Retinal pigment epithelial cell (primary cell): ENCODE data around the gene RFC5.
A peak's percentile ranks its signal among the peaks of the same experiment; 100 is the strongest.
"Not testable (repeated sequence)": the region's sequence is repeated elsewhere in the genome, so short reads cannot be mapped to it uniquely, and the experiment has no call there.

Experiments used
- DNase-seq: peaks from one replicate; pipeline ENCODE4 v3.0.0-alpha.2; 2010; ENCODE audit warnings: low read depth
- H3K4me3 ChIP-seq: 2 replicates; pipeline ENCODE4 v1.5.1; 2011; ENCODE audit warnings: mild to moderate bottlenecking, low read length, control low read depth, moderate library complexity
- TF ChIP-seq, protein P1 (sequence below): conservative IDR thresholded peaks from 2 replicates; pipeline ENCODE4 v1.5.1; 2011; ENCODE audit warnings: low read depth, low read length, control low read depth, inconsistent platforms

Gene RFC5

DNA sequence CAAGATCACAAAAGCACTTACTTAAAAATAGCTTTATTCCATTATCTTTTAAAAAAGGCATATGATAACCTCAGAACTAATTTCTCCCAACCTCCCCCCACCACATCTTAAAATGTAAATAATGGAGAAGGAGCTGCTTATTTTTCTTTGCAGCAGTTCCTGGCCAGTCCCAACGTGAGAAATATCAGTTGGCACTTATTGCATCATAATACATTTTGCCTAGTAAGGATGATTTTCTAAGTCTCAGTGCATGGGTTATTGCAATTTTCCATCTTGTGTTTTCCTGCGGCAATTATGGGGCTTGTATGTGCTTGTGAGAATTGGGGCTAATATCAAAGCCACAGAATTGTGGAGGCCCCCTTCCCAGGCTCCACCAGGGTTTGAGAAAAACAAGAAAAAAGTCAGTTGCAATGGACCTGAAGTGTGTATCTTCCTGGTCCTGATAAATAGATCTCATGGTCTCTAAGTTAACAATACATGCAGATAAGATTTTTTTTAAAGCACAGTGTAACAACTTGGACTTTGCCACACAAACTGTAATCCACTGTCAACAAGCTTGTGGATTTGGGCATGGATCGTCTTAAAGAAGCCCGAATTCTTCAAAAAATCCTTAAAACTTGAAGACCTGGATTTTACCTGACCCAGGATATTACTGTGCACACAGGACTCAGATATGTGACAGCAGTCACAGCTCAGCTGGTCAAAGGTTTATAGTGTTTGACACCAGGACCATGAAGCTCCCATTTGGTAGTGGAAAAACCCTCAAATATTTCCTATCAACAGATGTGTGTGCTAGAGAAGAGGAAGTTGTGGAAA, 47.3 kb downstream of the RFC5 start:
- H3K4me3 ChIP-seq: no peak overlapping the region
- TF ChIP-seq, protein P1, sequence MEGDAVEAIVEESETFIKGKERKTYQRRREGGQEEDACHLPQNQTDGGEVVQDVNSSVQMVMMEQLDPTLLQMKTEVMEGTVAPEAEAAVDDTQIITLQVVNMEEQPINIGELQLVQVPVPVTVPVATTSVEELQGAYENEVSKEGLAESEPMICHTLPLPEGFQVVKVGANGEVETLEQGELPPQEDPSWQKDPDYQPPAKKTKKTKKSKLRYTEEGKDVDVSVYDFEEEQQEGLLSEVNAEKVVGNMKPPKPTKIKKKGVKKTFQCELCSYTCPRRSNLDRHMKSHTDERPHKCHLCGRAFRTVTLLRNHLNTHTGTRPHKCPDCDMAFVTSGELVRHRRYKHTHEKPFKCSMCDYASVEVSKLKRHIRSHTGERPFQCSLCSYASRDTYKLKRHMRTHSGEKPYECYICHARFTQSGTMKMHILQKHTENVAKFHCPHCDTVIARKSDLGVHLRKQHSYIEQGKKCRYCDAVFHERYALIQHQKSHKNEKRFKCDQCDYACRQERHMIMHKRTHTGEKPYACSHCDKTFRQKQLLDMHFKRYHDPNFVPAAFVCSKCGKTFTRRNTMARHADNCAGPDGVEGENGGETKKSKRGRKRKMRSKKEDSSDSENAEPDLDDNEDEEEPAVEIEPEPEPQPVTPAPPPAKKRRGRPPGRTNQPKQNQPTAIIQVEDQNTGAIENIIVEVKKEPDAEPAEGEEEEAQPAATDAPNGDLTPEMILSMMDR: no peak
- DNase-seq: no peak

DNA sequence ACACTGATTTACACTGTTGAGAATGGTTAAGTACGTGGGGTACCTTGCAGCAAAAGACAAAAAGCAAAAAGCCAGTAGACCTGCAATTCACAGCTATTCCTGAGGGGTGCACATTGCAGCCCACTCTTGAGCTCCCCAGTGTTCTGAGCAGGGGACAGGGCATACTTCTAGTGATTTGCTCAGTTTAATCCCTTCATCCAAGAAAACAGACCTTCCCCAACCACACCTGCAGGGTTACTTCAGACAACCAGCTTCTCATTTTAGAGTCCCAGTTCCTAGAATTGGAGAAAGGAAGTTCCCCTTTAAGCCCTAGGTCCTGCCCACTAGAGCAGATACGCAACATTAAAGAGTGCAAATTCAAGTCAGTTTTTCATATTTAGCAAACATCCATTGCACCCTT, 48.1 kb downstream of the RFC5 start:
- TF ChIP-seq, protein P1: peak; percentile 28
- no peak for DNase-seq
- no peak overlapping the region for H3K4me3 ChIP-seq

DNA sequence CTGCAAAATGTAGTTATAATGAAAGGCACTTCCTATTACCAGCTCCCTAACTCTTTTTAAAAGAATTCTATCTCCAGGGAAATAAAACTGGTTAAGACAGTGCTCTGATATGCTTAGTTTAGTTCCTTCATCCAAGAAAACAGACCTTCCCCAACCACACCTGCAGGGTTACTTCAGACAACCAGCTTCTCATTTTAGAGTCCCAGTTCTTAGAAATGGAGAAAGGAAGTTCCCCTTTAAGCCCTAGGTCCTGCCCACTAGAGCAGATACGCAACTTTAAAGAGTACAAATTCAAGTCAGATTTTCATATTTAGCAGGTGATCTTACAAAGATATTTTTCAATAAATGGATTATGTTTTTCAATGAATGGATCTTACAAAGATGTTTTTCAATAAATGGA, 48.9 kb downstream of the RFC5 start:
- DNase-seq: no peak
- H3K4me3 ChIP-seq: no peak overlapping the region
- TF ChIP-seq, protein P1: no peak

DNA sequence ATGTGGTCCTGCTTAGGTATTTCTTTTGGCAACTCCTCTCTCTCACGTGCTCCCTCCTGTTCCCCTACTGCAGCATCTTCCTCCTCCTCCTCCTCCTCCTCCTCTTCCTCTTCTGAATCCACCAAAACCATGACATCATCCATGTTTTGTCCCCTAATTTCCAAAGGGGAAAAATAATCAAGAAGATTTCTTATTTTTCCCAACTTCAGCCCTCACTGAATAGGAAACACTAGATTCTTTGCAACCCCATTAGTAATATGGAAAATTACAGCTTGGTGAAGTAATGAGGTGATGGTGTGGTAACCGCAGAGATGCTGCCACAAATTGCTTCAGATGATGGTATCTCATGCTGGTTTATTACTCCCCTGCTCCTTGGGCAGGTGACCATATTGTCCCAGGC, 51.9 kb downstream of the RFC5 start:
- no peak overlapping the region for H3K4me3 ChIP-seq
- TF ChIP-seq, protein P1: no peak
- no peak for DNase-seq

DNA sequence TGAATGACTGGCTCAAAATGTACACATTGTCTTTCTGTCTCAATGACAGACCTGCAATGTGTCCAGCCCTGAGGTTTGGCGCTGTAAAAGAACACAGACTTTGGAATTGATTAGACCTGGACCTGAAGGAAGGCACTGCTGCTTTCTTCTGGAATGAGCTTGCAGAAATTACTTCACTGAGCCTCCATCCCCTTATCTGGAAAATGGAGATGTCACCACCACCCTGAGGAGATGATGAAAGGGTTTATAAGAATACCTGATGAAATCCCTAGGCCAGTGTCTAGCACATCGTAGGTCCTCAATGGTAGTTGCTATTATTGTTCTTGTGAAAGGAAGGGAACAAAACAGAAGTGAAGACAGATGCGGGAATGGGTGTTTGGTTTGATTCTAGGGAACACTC, 54.1 kb downstream of the RFC5 start:
- H3K4me3 ChIP-seq: no peak overlapping the region
- no peak for DNase-seq
- TF ChIP-seq, protein P1: no peak

DNA sequence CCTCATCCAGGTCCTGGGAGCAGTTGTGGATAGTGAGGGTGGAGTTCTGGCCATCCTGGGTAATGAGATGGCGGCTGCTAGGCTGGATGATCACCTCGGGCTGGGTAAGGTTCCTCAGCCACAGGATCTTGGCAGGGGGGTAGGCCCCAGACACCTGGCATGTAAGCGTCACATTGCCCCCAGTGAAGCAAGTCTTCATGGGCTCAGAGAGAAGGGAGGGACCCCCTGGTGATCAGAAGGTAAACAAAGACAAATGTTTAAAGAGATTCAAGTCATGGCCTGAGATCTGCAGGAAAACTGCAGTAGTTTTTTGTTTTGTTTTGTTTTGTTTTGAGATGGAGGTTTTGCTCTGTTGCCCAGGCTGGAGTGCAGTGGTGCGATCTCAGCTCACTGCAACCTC, 57.3 kb downstream of the RFC5 start:
- TF ChIP-seq, protein P1: no peak
- no peak overlapping the region for H3K4me3 ChIP-seq
- no peak for DNase-seq

DNA sequence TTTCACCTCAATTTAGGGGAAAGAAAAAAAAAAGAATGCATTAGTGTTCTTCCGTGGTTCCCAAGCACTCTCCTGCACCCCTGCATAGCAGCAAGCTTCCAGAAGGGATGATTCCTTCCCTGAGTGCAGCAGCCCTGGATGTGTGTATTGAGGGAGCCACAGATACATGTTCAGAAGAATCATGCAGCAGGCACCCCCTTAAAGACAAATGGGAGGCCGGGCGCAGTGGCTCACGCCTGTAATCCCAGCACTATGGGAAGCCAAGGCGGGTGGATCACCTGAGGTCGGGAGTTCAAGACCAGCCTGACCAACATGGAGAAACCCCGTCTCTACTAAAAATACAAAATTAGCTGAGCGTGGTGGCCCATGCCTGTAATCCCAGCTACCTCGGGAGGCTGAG, 65.0 kb downstream of the RFC5 start:
- DNase-seq, H3K4me3 ChIP-seq: not testable (repeated sequence)
